Stimulated activated CD8-positive, alpha-beta memory T cell treated with anti-CD3 and anti-CD28 coated beads, Interleukin-4, amount 100 ng/mL, for 48 hours (primary cell): ENCODE measurements around the gene ICAM3.
"Not testable (repeated sequence)": the region's sequence is repeated elsewhere in the genome, so short reads cannot be mapped to it uniquely, and the experiment has no call there.

Source experiments
- DNase-seq: peaks from one replicate; pipeline ENCODE4 v3.0.0-alpha.2; 2020

Gene ICAM3

GRCh38 chr19:10346509-10346908 is 7.1 kb upstream of the ICAM3 start:
- no peak for DNase-seq

GRCh38 chr19:10344780-10345179 is 5.4 kb upstream of the ICAM3 start:
- DNase-seq: no peak

GRCh38 chr19:10343495-10343894 is 4.1 kb upstream of the ICAM3 start:
- no peak for DNase-seq

- no peak for DNase-seq
Measured at GRCh38 chr19:10339977-10340376, 553 bp upstream of the ICAM3 start.

GRCh38 chr19:10338940-10339339 is 484 bp downstream of the ICAM3 start:
- DNase-seq: peak; percentile 40

- not testable (repeated sequence) for DNase-seq
Measured at GRCh38 chr19:10336725-10337124, 2.7 kb downstream of the ICAM3 start.

- no peak for DNase-seq
Measured at GRCh38 chr19:10335352-10335985, 4.0 kb downstream of the ICAM3 start.

GRCh38 chr19:10334588-10335351 is 4.7 kb downstream of the ICAM3 start:
- DNase-seq: peak; percentile 87

- no peak for DNase-seq
Measured at GRCh38 chr19:10333758-10334587, 5.5 kb downstream of the ICAM3 start.

- peak; percentile 98 for DNase-seq
Measured at GRCh38 chr19:10332965-10333757, 6.3 kb downstream of the ICAM3 start, which contains the start of gene RAVER1. RAVER1 (minus strand) TSS chr19:10333529; CDS start chr19:10333507, 22 bp downstream.

- no peak for DNase-seq
Measured at GRCh38 chr19:10332158-10332964, 7.1 kb downstream of the ICAM3 start.

- no peak for DNase-seq
Measured at GRCh38 chr19:10329555-10329954, 9.9 kb downstream of the ICAM3 start.

- DNase-seq: no peak
Measured at GRCh38 chr19:10328558-10329429, 10.6 kb downstream of the ICAM3 start.

- no peak for DNase-seq
Measured at GRCh38 chr19:10327793-10328192, 11.6 kb downstream of the ICAM3 start.

GRCh38 chr19:10325732-10326131 is 13.7 kb downstream of the ICAM3 start:
- no peak for DNase-seq

- DNase-seq: no peak
Measured at GRCh38 chr19:10321874-10322835, 17.3 kb downstream of the ICAM3 start.

- DNase-seq: no peak
Measured at GRCh38 chr19:10321417-10321797, 18.0 kb downstream of the ICAM3 start.

- DNase-seq: no peak
Measured at GRCh38 chr19:10320602-10321416, 18.6 kb downstream of the ICAM3 start.
